ENCODE data around the gene TNFRSF9. TPM values are rescaled to one million over a fixed set of nuclear protein-coding genes. Genes with fewer than 3 reads are reported as not detected.

TNFRSF9 gene
- total and polyA plus RNA-seq, 2 of the 8 experiments (the other 6 are each of a cell fraction or from before 2014, with no cell fraction given), result not detected

DNA sequence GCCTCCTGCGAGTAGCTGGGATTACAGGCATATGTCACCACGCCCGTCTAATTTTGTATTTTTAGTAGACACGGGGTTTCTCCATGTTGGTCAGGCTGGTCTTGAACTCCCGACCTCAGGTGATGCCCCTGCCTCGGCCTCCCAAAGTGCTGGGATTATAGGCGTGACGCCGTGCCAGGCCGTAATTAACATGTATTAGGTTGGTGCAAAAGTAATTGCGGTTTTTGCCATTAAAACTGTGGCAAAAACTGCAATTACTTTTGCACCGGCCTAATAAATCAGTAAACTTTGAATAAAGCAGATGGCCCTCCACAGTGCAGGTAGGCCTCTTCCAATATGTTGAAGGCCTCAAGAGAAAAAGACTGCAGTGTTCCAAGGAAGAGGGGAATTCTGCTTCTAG, 35.4 kb downstream of the TNFRSF9 start:
- 77% methylated on average over 12 of the region's 12 CpGs; no CpG with 5 or more reads in 1 of the 2 experiments for WGBS, 2 experiments (ENCODE audit: extremely low coverage in 1 of 2, insufficient coverage in 1 of 2, insufficient read length in 1 of 2, insufficient replicate concordance in 2 of 2, low coverage in 1 of 2, low lambda C conversion rate in 2 of 2, missing lambda C conversion rate in 1 of 2)
- Histone ChIP-seq H3K4ac (replicated peaks; ENCODE audit: insufficient read length, low read depth, low read length) (no peak overlapping the region), H3K23me2 (ENCODE audit: low read depth, low read length) (no peaks in the 10 kb centered on the region), H3K18ac (ENCODE audit: extremely low read depth, low read length) (no peak overlapping the region), H3K9me3 (ENCODE audit: insufficient read depth in 2 of 2, low read depth in 1 of 2, low read length in 1 of 2) (no peaks in the 10 kb centered on the region), H3K4me1 (replicated peaks in 1 of 4; ENCODE audit: control insufficient read depth in 3 of 4, insufficient read depth in 4 of 4, low read length in 3 of 4) (no peaks in the 10 kb centered on the region), H2BK20ac (ENCODE audit: low read length) (no peak overlapping the region), H4K8ac (ENCODE audit: extremely low read depth, insufficient read depth, low read length) (no peak overlapping the region), H3K23ac (ENCODE audit: insufficient read length) (no peak overlapping the region), H2BK12ac (ENCODE audit: low read depth, low read length) (no peak overlapping the region), H3K27me3 (replicated peaks in 1 of 4; ENCODE audit: control insufficient read depth in 3 of 4, extremely low read depth in 1 of 4, insufficient read depth in 3 of 4, low read length in 3 of 4) (no peaks in the 10 kb centered on the region), H2AFZ (ENCODE audit: low read length) (no peak overlapping the region), H2AK5ac (ENCODE audit: low read depth, low read length) (no peak overlapping the region), H3K4me3 (ENCODE audit: extremely low read depth in 1 of 4, insufficient read depth in 2 of 4, low read depth in 3 of 4, low read length in 4 of 4) (no peak overlapping the region), H2BK15ac (ENCODE audit: low read length) (no peak overlapping the region), H4K91ac (replicated peaks; ENCODE audit: insufficient read length, low read length) (no peak overlapping the region), H3K27ac (ENCODE audit: low read depth, low read length) (no peak overlapping the region), H3K79me2 (ENCODE audit: control insufficient read depth in 1 of 2, insufficient read depth in 2 of 2, low read length in 2 of 2) (no peaks in the 10 kb centered on the region), H4K5ac (ENCODE audit: insufficient read length, low read depth, low read length) (no peak overlapping the region), H3K9ac (replicated peaks in 1 of 4; ENCODE audit: extremely low read depth in 1 of 4, low read depth in 3 of 4, low read length in 3 of 4) (no peak overlapping the region), H3K4me2 (ENCODE audit: insufficient read depth in 1 of 2, low read depth in 2 of 2, low read length in 2 of 2) (no peak overlapping the region), H3K56ac (replicated peaks; ENCODE audit: insufficient read length, low read depth, low read length) (no peak overlapping the region), H3K79me1 (ENCODE audit: low read depth, low read length) (no peaks in the 10 kb centered on the region), H3K14ac (ENCODE audit: insufficient read length) (no peak overlapping the region), H4K20me1 (replicated peaks in 1 of 2; ENCODE audit: control insufficient read depth in 1 of 2, insufficient read depth in 2 of 2, low read length in 2 of 2) (no peaks in the 10 kb centered on the region), H2BK120ac (replicated peaks; ENCODE audit: low read depth, low read length) (no peak overlapping the region), H2BK5ac (ENCODE audit: low read depth, low read length) (no peak overlapping the region), H3K36me3 (ENCODE audit: control insufficient read depth in 2 of 4, insufficient read depth in 4 of 4, low read length in 3 of 4) (no peaks in the 10 kb centered on the region)
- ChIA-PET CTCF (ENCODE audit: partially characterized antibody) (interaction anchor here (0.5 to 2.3 kb wide), 5 partner anchors 11 to 1659 kb away, joined by 3 to 9 read pairs (median 3); no protein-coding TSS in a partner anchor), POLR2A (ENCODE audit: partially characterized antibody) (no interaction called here)
- DNase-seq (ENCODE audit: low read depth in 1 of 2, low spot score in 2 of 2), result no peak
- no peak for TF ChIP-seq BCL11A (IDR thresholded peaks at IDR 0.05; ENCODE audit: low read depth in 2 of 2, low read length in 2 of 2)
- FAIRE-seq, result no peak

Data from H1 (cell line).